GM19239 (cell line): ENCODE data around the gene C5orf47.
A peak's percentile ranks its signal among the peaks of the same experiment; 100 is the strongest.

Experiments used
- DNase-seq: peaks from one replicate; pipeline ENCODE4 v3.0.0; 2011; ENCODE audit warnings: low spot score; ENCODE audit not compliant: insufficient read length
- FAIRE-seq: peaks from 2 replicates; lab custom pipeline; 2011; peaks lifted over from hg19 to GRCh38; lab: Jason Lieb, UNC

C5orf47 gene, protein sequence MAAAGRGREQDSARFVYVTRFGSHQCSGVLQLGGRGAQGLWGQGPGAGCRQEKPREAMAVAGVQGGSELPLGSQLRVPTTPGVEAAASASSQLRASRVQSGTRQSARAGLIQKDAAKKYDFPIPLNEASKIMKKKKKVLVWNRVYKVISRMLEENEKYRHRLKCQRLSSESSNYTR

DNA sequence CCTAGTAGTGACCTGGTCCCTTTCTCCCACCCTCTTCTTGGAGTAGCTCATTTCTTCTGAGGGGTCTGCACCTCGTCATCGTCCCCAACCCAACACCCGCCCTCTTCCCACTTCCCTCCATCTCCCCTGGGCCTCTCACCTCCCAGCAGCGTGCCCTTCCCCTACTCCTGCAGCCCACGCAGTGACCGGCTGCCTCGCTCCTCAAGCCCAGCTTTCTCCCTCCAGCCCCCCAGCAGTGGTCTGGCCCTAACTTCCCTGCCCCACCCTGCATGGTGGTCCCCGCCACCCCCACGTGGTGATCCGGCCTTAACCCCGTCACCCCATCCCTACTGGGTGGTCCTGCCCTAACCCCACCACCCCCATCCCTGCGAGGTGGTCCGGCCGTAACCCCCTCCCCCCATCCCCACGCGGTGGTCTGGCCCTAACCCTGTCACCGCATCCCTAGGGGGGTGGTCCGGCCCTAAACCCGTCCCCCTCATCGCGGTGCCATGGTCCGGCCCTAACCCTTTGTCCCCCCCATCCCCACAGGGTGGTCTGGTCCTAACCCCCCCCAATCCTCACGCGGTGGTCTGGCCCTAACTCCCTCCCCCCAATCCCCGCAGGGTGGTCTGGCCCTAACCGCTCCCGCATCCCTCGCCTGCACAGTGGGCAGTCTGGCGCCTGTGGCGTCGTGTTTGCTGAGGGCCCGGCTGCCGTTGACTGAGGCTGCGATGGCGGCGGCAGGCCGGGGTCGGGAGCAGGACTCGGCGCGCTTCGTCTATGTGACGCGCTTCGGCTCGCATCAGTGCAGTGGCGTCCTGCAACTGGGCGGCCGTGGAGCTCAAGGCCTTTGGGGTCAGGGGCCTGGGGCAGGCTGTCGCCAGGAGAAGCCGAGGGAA is at the start of gene C5orf47:
C5orf47 (plus strand) TSS at position 617 of the 878 bp plus-strand sequence; CDS start at position 711, 94 bp downstream.
- no peak for DNase-seq
- no peak for FAIRE-seq

DNA sequence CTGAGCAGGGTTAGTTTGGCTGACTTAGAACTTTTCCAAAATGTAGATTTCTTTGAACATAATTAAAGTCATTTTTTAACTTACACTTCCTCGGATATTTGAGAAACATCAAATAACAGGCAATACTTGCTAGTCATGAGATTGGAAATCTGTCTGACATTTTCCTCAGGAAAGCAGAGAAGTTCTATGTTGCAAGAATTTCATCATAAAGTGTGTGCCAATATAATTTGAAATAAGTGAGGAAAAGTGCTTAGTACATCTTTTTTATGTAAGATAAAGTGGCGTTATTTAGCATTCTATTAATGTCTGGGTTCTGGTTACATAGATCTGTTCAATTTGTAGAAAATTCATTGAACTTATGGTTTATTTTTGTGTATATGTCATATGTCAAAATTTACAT is 48.7 kb upstream of the C5orf47 start:
- DNase-seq (no peak), FAIRE-seq (no peak)

GRCh38 chr5:173941102-173941501 is 47.9 kb upstream of the C5orf47 start:
- FAIRE-seq (peak; percentile 65), DNase-seq (no peak)

DNA sequence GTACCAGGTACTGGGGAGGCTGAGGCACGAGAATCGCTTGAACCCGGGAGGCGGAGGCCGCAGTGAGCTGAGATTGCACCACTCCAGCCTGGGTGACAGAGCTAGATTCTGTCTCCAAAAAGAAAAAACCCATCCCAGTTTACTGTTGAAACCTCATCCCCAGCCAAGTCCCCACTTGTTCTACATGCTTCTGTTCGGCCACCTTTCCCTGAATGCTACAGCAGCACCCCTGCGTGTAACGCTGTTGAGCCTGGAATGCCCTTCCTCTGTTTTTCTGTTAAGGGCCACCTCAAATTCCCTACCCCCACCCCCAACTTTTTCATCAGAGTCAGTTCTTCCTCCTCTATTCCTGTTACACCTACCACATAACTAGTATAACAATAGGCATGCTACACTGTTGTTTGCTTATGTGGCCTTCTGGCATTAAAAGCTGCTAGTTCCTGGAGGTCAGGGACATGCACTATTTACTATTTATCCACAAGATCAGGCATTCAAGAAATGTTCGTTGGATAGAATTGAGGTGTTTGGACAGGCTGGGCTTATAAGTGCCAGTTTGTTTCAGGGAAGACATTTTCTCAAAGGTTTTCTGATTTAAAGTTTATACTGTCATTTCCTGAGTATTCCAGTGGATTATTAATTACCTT is 47.1 kb upstream of the C5orf47 start:
- DNase-seq (no peak), FAIRE-seq (no peak)

DNA sequence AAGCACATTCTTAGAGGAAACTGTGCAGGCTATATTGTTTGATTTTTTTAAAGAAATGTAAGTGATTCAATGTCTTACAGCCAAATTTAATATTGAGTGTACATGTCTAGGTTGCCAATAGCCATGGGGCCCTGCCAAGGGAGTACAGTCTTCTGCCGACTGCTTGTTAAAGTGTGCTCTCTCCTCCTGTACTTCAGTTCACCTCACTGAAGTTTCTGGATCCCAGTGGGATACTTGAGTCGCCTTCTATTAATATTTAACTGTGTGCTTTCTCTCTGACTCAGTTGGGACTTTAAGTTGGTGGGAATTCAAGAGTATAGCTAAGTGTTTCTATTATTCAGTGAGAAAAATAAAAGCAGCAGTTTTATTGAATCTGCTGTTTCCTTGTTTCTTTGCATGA is 44.5 kb upstream of the C5orf47 start:
- FAIRE-seq (no peak), DNase-seq (no peak)

DNA sequence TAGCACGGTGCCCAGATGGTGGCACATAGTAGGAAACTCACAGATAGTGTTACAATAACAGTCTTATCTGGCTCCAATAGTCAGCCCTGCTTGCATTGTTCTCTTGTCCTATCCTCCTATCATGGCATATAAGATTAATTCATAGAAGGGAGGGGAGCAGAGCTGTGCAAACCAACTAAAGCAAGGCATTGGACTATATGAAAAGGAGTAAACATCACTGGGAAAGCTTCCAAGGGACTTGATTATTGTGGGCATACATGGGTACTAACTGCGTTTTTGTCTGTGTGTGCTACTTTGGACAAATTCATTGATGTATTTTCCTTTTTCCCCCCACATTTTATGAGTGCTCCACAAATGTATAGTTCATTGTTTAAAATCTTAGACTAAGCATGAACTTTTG is 43.8 kb upstream of the C5orf47 start:
- FAIRE-seq (no peak), DNase-seq (no peak)

- no peak for DNase-seq
- FAIRE-seq, result no peak
Measured at GRCh38 chr5:173946323-173946722, 42.6 kb upstream of the C5orf47 start.

DNA sequence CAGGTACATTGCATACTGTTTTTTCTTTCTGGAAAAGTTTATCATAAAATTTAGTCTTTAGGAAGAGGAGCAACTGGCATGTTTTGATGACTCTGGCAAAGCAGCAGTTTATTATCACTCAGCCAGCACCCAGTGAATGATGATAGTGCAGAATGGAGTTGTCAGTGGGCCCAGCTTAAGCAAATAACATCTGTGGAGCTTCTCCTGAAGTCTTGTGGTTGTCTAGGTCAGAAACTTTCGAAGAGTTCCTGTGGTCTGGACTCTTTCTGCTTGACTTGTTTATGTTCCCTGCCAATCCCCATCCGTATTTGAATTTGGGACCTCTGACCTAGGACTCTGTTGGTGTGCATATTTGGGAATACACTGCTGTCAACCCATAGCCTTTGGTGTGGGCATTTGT is 38.1 kb upstream of the C5orf47 start:
- DNase-seq (no peak), FAIRE-seq (no peak)

DNA sequence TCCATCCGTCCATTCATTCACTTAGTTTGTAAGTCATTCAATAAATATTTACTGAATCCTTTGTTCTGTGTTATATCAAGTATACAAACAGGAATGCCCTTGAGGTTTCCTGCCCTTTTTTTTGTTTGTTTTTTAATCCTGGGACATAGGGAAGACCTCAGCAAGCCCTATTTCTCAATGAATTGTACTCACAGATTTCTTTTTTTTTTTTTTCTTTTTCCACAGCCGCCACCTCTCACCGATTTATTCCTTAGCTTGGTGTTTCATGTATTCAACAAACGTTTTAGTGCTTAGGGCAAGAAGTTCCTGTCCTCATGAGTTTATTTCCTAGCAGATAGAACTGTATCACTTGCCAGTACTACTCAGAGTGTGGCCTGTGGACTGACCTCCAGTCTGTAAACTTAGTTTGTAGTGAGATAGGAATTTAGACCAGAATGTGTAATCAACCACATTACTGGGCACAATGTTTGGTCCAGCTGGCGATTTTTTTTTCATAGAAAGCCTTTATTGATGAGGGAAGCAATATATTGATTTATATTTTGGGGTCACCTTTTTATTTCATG is 35.4 kb upstream of the C5orf47 start:
- FAIRE-seq, result no peak
- DNase-seq, result no peak

- DNase-seq (no peak), FAIRE-seq (peak; percentile 70)
Measured at GRCh38 chr5:173954671-173955521, 34.1 kb upstream of the C5orf47 start.

GRCh38 chr5:173960986-173961385 is 28.0 kb upstream of the C5orf47 start:
- peak; percentile 58 for FAIRE-seq
- DNase-seq, result no peak

DNA sequence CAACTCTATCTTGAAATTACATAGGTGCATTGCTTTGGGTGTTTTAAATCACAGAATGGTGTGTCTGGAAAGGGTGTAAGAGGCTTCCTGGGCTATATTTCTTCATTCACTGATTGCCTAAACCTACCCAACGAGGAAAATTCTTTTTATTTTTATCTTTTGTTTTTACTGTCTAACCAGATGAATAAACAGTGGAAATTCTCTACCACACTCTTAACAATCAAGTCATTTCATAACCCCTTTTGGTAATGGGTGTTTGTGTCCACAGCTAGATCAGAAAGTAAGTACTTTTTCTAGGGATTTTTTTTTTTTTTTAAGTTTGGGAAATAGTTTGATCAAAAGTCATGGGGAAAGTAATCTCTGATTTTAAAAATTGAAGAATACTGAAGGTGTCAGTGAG is 27.6 kb upstream of the C5orf47 start:
- FAIRE-seq (no peak), DNase-seq (no peak)

DNA sequence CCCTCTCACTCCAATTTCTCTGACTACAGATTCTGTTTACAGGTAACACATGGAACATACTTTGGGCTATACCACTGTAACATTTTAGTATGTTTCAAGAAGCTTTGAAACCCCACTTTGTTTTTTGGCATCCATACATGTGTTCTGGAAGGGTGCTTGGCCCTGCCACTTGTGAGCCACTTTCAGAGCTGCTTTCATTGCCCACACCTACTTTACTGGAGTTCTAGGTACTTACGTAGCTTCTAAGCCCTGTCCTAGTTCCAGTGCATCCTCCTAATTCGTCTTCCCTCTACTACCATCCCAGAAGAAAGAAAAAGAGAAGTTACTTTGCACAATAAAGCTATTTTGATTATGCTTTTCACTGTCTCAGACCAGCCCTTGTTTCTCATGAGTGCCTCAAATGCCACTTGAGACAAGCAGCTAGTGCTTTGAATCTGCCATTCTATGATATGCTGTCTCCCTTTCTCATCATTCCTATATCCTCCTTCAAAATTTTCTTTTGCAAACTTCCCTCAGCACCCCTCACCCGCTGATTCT is 26.5 kb upstream of the C5orf47 start:
- FAIRE-seq, result no peak
- no peak for DNase-seq

GRCh38 chr5:173963182-173963838 is 25.7 kb upstream of the C5orf47 start:
- DNase-seq (no peak), FAIRE-seq (no peak)

DNA sequence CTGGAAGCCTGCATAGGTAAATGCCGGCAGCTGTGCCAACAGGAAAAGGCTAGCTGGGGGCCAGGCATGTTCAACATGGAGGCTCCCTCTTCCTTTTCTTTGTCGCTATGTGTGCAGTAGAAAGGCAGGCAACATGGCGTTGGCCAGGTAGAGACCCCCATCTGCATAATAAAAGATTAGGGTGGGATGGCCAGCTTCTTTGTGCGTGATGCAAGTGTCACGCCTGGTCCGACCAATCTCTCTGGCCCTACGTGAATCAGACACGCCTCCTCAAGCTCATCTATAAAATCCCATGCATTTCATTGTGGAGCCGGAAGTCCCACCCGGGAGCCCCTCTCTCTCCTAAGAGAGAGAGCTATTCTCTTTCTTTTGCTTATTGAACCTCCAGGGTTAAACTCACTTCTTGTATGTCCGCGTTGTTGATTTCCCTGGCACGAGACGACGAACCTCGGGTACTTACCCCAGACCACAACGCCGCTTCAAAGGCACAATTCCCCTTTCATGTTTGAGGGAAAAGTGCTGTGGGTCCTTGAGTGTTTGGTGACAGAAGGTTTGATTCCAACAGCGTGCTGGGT is 25.0 kb upstream of the C5orf47 start:
- DNase-seq (no peak), FAIRE-seq (no peak)

DNA sequence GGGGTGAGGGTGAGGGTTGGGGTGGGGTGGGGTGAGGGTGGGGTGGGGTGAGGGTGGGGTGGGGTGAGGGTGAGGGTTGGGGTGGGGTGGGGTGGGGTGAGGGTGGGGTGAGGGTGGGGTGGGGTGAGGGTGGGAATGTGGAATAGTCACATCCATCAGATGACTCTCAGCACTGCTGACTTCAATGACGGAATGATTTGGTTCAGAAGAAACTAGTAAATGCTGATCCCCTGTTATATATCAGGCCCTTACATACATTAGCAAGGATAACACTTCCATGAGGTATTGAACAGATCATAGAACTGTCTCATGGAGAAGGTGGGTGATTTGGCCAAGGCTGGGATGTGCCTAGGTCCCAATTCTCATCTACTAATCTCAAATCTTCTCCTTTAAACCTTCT is 24.5 kb upstream of the C5orf47 start:
- FAIRE-seq (no peak), DNase-seq (no peak)

DNA sequence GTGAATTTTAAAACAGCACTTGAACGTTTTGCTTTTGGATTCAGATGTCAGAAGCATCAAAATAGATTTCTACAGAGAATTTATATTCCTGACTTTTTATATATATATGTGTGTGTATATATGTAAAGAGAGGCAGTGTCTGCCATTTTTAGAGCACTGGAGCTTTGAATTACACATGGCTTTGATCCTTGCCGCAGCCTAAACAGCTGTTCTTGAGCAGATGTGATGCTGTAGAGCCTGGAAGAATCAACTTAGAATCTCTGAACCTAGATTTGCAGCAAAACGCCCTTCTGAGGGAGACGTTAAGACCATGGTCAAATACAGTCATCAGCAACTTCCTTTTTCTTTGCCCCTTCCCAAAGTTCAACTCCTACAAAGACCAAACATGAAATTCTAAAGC is 21.7 kb upstream of the C5orf47 start:
- DNase-seq (no peak), FAIRE-seq (no peak)

GRCh38 chr5:173968154-173968797 is 20.7 kb upstream of the C5orf47 start:
- FAIRE-seq (no peak), DNase-seq (no peak)
